OCI-LY1 (cell line): Measurements from ENCODE around the gene POLE3.

Source experiments
- H2AFZ ChIP-seq: fragments of 200-600 bp; sonication (generic), shearing (Covaris generic); 2 replicates; pipeline ENCODE4 v1.6.0; 2014; ENCODE audit warnings: antibody characterized with exemption, mild to moderate bottlenecking, low read length
- H3F3A ChIP-seq: fragments of 200-600 bp; sonication (generic), shearing (Covaris generic); 2 replicates; pipeline ENCODE4 v1.6.0; 2014; ENCODE audit warnings: mild to moderate bottlenecking, antibody characterized with exemption, low read length, moderate library complexity; ENCODE audit not compliant: insufficient read depth
- H3K27ac ChIP-seq: fragments of 200-600 bp; sonication (generic); 2 replicates; pipeline ENCODE4 v1.5.1; 2014; ENCODE audit warnings: low read length, mixed run types, mild to moderate bottlenecking, low read depth; ENCODE audit not compliant: poor library complexity, severe bottlenecking
- H3K27me3 ChIP-seq: fragments of 200-600 bp; sonication (generic); 2 replicates; pipeline ENCODE4 v1.6.0; 2014; ENCODE audit warnings: antibody characterized with exemption, mild to moderate bottlenecking, low read length, moderate library complexity; ENCODE audit not compliant: insufficient read depth
- H3K36me3 ChIP-seq: fragments of 200-600 bp; sonication (generic); 2 replicates; pipeline ENCODE4 v1.6.1; 2014; ENCODE audit warnings: mild to moderate bottlenecking, antibody characterized with exemption, low read length, moderate library complexity, mixed read lengths; ENCODE audit not compliant: insufficient read depth
- H3K4me1 ChIP-seq: fragments of 200-600 bp; sonication (generic); 2 replicates; pipeline ENCODE4 v1.5.1; 2014; ENCODE audit warnings: mild to moderate bottlenecking, low read length, moderate library complexity; ENCODE audit not compliant: insufficient read depth, severe bottlenecking
- H3K4me2 ChIP-seq: fragments of 200-600 bp; sonication (generic), shearing (Covaris generic); 2 replicates; pipeline ENCODE4 v1.6.1; 2014; ENCODE audit warnings: low read length
- H3K4me3 ChIP-seq: fragments of 200-600 bp; sonication (generic); 2 replicates; pipeline ENCODE4 v1.5.1; 2014; ENCODE audit warnings: low read length, low read depth, mild to moderate bottlenecking, mixed read lengths; ENCODE audit not compliant: poor library complexity, severe bottlenecking
- H3K79me2 ChIP-seq: fragments of 200-600 bp; shearing (Covaris generic); 2 replicates; pipeline ENCODE4 v1.6.1; 2016; ENCODE audit warnings: mixed run types, low read length, mixed read lengths; ENCODE audit not compliant: insufficient read depth
- H3K9ac ChIP-seq: fragments of 200-600 bp; sonication (generic), shearing (Covaris generic); 2 replicates; pipeline ENCODE4 v1.6.1; 2014; ENCODE audit warnings: mild to moderate bottlenecking, low read length, mixed read lengths
- H3K9me2 ChIP-seq: fragments of 200-600 bp; sonication (generic), shearing (Covaris generic); 2 replicates; pipeline ENCODE4 v1.6.1; 2014; ENCODE audit warnings: low read depth, mild to moderate bottlenecking, low read length, mixed read lengths
- H3K9me3 ChIP-seq: fragments of 200-600 bp; shearing (Covaris generic); 2 replicates; pipeline ENCODE4 v1.6.1; 2014; ENCODE audit warnings: low read length, mixed read lengths
- H4K20me1 ChIP-seq: fragments of 200-600 bp; sonication (generic), shearing (Covaris generic); 2 replicates; pipeline ENCODE4 v1.6.0; 2016; ENCODE audit warnings: mild to moderate bottlenecking, low read length; ENCODE audit not compliant: insufficient read depth
- EZH2 ChIP-seq: fragments of 200-600 bp; sonication (generic), shearing (Covaris generic); IDR thresholded peaks from 2 replicates; pipeline ENCODE4 v1.8.0; 2017; ENCODE audit warnings: borderline replicate concordance, mixed run types, mild to moderate bottlenecking, antibody characterized with exemption, low read length, moderate library complexity, mixed read lengths
- TF ChIP-seq, protein P1 (sequence below): fragments of 200-600 bp; sonication (generic), shearing (Covaris generic); IDR thresholded peaks from 2 replicates; pipeline ENCODE4 v1.5.1; 2017; ENCODE audit warnings: mild to moderate bottlenecking, antibody characterized with exemption, low read length, moderate library complexity, mixed read lengths

POLE3 gene

DNA sequence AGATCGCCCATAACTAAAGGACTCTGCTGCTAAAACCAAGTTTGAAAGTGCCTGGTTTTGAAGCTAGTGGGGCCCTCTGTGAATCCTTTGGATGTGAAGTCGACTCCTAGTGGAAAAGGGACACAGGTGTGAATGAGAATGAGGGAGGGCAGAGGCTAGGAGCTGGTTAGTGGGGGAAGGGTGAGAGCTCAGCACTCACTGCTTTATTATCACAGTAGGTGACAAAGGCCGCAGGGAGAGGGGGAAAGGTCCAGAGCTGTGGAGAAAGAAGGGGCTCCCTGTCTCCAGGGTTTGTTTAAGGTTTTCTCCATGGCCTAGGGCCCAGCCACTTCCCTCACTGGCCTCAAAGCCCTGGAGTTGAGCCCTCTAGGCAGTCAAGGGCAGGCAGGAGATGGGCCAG lies 37.2 kb downstream of the POLE3 start:
- Histone ChIP-seq H3K4me1 (peaks cover 12% of the 10 kb centered on the region), H3F3A (no peaks in the 10 kb centered on the region), H3K4me3 (no peak overlapping the region), H3K27me3 (no peaks in the 10 kb centered on the region), H3K9ac (no peak overlapping the region), H3K79me2 (no peaks in the 10 kb centered on the region), H3K9me3 (no peaks in the 10 kb centered on the region), H3K27ac (no peak overlapping the region), H3K36me3 (peaks cover 36% of the 10 kb centered on the region), H2AFZ (no peak overlapping the region), H4K20me1 (no peaks in the 10 kb centered on the region), H3K4me2 (no peak overlapping the region), H3K9me2 (no peaks in the 10 kb centered on the region)
- TF ChIP-seq, protein P1, sequence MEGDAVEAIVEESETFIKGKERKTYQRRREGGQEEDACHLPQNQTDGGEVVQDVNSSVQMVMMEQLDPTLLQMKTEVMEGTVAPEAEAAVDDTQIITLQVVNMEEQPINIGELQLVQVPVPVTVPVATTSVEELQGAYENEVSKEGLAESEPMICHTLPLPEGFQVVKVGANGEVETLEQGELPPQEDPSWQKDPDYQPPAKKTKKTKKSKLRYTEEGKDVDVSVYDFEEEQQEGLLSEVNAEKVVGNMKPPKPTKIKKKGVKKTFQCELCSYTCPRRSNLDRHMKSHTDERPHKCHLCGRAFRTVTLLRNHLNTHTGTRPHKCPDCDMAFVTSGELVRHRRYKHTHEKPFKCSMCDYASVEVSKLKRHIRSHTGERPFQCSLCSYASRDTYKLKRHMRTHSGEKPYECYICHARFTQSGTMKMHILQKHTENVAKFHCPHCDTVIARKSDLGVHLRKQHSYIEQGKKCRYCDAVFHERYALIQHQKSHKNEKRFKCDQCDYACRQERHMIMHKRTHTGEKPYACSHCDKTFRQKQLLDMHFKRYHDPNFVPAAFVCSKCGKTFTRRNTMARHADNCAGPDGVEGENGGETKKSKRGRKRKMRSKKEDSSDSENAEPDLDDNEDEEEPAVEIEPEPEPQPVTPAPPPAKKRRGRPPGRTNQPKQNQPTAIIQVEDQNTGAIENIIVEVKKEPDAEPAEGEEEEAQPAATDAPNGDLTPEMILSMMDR: no peak
- no peak for TF ChIP-seq EZH2

DNA sequence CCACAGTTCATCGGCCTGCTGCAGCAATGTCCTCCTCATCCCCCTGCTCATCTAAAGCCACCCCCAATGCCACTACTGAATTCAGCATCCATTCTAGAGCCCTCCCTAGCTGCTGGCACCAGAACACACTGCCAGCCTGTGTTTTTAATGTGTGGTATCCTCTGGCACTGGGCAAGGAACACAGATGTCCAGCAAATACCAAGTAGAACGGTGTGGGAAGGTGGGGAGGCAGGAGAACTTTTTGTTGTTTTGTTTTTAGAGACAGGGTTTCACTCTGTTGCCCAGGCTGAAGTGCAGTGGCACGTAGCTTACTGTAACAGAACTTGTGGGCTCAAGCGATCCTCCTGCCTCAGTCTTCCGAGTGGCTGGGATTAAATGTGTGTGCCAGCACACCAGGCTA lies 38.4 kb downstream of the POLE3 start:
- TF ChIP-seq, protein P1: no peak
- no peak for TF ChIP-seq EZH2
- H3K9me2 ChIP-seq: no peaks in the 10 kb centered on the region

DNA sequence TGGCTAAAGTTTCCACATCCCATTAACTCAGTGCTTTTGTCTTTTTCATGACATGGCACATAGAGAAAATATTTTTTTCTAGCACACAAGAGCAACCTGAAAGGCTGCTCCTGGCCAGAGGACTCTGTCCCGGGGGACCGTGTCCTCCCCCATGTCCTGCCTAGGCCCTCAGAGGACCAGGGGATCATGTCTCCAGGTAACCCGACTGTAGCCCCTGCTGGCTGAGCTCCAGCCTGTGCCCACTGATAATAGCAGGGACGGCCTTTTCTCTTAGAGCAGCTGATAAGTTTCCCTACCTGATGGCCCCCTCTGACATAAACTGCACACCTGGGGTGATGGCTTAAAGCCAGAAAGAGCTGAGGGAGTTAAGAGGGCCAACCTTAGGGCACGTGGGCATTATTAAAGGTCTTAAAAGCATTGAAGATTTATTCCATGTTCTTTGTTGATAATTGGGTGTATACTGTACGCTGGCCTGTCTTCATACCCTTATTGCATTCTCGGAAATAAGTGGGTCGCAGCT lies 39.6 kb downstream of the POLE3 start:
- Histone ChIP-seq H3K36me3 (peaks cover 36% of the 10 kb centered on the region), H4K20me1 (no peaks in the 10 kb centered on the region), H3K79me2 (no peaks in the 10 kb centered on the region), H3K4me2 (no peak overlapping the region), H3K9me2 (no peaks in the 10 kb centered on the region), H3K9me3 (no peaks in the 10 kb centered on the region), H3F3A (no peaks in the 10 kb centered on the region), H3K4me3 (no peak overlapping the region), H3K27ac (no peak overlapping the region), H3K9ac (no peak overlapping the region), H3K4me1 (peaks cover 6% of the 10 kb centered on the region), H3K27me3 (no peaks in the 10 kb centered on the region), H2AFZ (no peak overlapping the region)
- no peak for TF ChIP-seq EZH2
- TF ChIP-seq, protein P1: no peak

More for the DNA sequence above, 38.4 kb downstream of the POLE3 start:
- Histone ChIP-seq H2AFZ (no peak overlapping the region), H3K79me2 (no peaks in the 10 kb centered on the region), H3K9ac (no peak overlapping the region), H4K20me1 (no peaks in the 10 kb centered on the region), H3K36me3 (peaks cover 36% of the 10 kb centered on the region), H3K4me2 (no peak overlapping the region), H3K4me3 (no peak overlapping the region), H3K4me1 (peaks cover 9% of the 10 kb centered on the region), H3K27me3 (no peaks in the 10 kb centered on the region), H3K27ac (no peak overlapping the region), H3F3A (no peaks in the 10 kb centered on the region), H3K9me3 (no peaks in the 10 kb centered on the region)
